Tibial nerve (tissue), 4 donors: Measurements from ENCODE around the gene C19orf25. TPM values are rescaled to one million over a fixed set of nuclear protein-coding genes. Genes with fewer than 3 reads are reported as not detected.

Experiments used
- DNase-seq, 2 donors: peaks; one replicate each; pipeline ENCODE4 v3.0.0-alpha.2; 2019; ENCODE audit warnings: low spot score in 2 of 2
- H3K27ac ChIP-seq, 4 donors: fragments of 200-600 bp; sonication (generic) in 3 of 4; one replicate each; pipeline ENCODE4 v1.5.1; 2017 to 2019; ENCODE audit warnings: mild to moderate bottlenecking in 1 of 4
- H3K27me3 ChIP-seq, 2 donors: fragments of 200-600 bp; sonication (generic) in 1 of 2; one replicate each; pipeline versions ENCODE4 v1.5.1 to v1.6.0; 2017 to 2019
- H3K36me3 ChIP-seq, 3 donors: fragments of 200-600 bp; sonication (generic); one replicate each; pipeline ENCODE4 v1.5.1; 2018 to 2019
- H3K4me1 ChIP-seq, 4 donors: fragments of 200-600 bp; sonication (generic) in 3 of 4; one replicate each; pipeline ENCODE4 v1.5.1; 2017 to 2019
- H3K4me3 ChIP-seq, 4 donors: fragments of 200-600 bp; sonication (generic) in 3 of 4; one replicate each; pipeline ENCODE4 v1.5.1; 2017 to 2019; ENCODE audit warnings: mild to moderate bottlenecking in 1 of 4, moderate library complexity in 1 of 4
- H3K9me3 ChIP-seq, 4 donors: fragments of 200-600 bp; sonication (generic) in 3 of 4; one replicate each; pipeline ENCODE4 v1.5.1; 2017 to 2019
- CTCF ChIP-seq, 5 experiments: fragments of 200-600 bp in 3 of 5; fragments of 450-650 bp in 2 of 5; sonication (generic) in 3 of 5; IDR thresholded peaks; one replicate each; pipeline ENCODE4 v1.5.1; 2016 to 2019; ENCODE audit warnings: antibody characterized with exemption in 5 of 5, mild to moderate bottlenecking in 3 of 5, moderate library complexity in 2 of 5
- EP300 ChIP-seq, 2 donors: sonication (generic); formaldehyde crosslinking; IDR thresholded peaks; one replicate each; pipeline ENCODE4 v1.6.1; 2017; ENCODE audit warnings: antibody characterized with exemption in 2 of 2, mild to moderate bottlenecking in 1 of 2
- POLR2A ChIP-seq, 2 donors: fragments of 450-650 bp; IDR thresholded peaks; one replicate each; pipeline ENCODE4 v1.6.1; 2017; ENCODE audit warnings: antibody characterized with exemption in 2 of 2, mild to moderate bottlenecking in 2 of 2, moderate library complexity in 2 of 2
- WGBS, 2 donors: methylation state at CpG; one replicate each; pipeline ENCODE4 v1.1.5; 2018; 5-methylcytosine and 5-hydroxymethylcytosine counted together
- total RNA-seq, 4 donors: library from RNA; depleted of rRNA; stranded (reverse); fragments of >200 nt; gene quantifications; one replicate each; pipeline ENCODE4 v1.1.0, GENCODE V29; 2016

Gene C19orf25
- total RNA-seq, 4 donors from 2014 or later = 22.4 to 47.4 (median 33.8) TPM

- H3K27me3 ChIP-seq = peaks cover 2 to 63% of the 10 kb centered on the region in 2 donors
- DNase-seq = no peak
- no peak for TF ChIP-seq POLR2A (IDR thresholded peaks at IDR 0.05)
- TF ChIP-seq EP300 (IDR thresholded peaks at IDR 0.05) = no peak
- no peak for TF ChIP-seq CTCF (IDR thresholded peaks at IDR 0.05)
- H3K9me3 ChIP-seq = no peaks in the 10 kb centered on the region
- H3K4me3 ChIP-seq = peak overlapping the region in 1 of 4 donors; percentile 10
- H3K27ac ChIP-seq = no peak overlapping the region
- WGBS, 2 donors = 31 to 35% methylated on average over 16 to 75 of the region's 92 CpGs
- H3K36me3 ChIP-seq = peaks cover 0 to 19% (median 0%) of the 10 kb centered on the region in 3 donors
- peaks cover 0 to 71% (median 45%) of the 10 kb centered on the region in 4 donors for H3K4me1 ChIP-seq
These were observed 11.3 kb downstream of the C19orf25 start for GRCh38 chr19:1467490-1468273.

- no peak overlapping the region for H3K4me3 ChIP-seq
- H3K4me1 ChIP-seq = peaks cover 0 to 66% (median 45%) of the 10 kb centered on the region in 4 donors
- peaks cover 0 to 20% (median 0%) of the 10 kb centered on the region in 3 donors for H3K36me3 ChIP-seq
- no peaks in the 10 kb centered on the region for H3K9me3 ChIP-seq
- TF ChIP-seq CTCF (IDR thresholded peaks at IDR 0.05) (no peak), POLR2A (IDR thresholded peaks at IDR 0.05) (no peak), EP300 (IDR thresholded peaks at IDR 0.05) (no peak)
- H3K27ac ChIP-seq = no peak overlapping the region
- 16% methylated on average over 20 of the region's 36 CpGs; no CpG with 5 or more reads in 1 of the 2 donors for WGBS, 2 donors
- no peak for DNase-seq
- H3K27me3 ChIP-seq = peaks cover 2 to 58% of the 10 kb centered on the region in 2 donors
These were observed 11.9 kb downstream of the C19orf25 start for GRCh38 chr19:1467215-1467489.

GRCh38 chr19:1466461-1467214 is 12.4 kb downstream of the C19orf25 start:
- no peak overlapping the region for H3K4me3 ChIP-seq
- no peaks in the 10 kb centered on the region for H3K9me3 ChIP-seq
- H3K27ac ChIP-seq = no peak overlapping the region
- no peak for DNase-seq
- peaks cover 2 to 53% of the 10 kb centered on the region in 2 donors for H3K27me3 ChIP-seq
- TF ChIP-seq EP300 (IDR thresholded peaks at IDR 0.05) (no peak), CTCF (IDR thresholded peaks at IDR 0.05) (no peak), POLR2A (IDR thresholded peaks at IDR 0.05) (no peak)
- peaks cover 0 to 61% (median 43%) of the 10 kb centered on the region in 4 donors for H3K4me1 ChIP-seq
- peaks cover 0 to 25% (median 0%) of the 10 kb centered on the region in 3 donors for H3K36me3 ChIP-seq
- WGBS, 2 donors = 50 to 72% methylated on average over 8 to 9 of the region's 70 CpGs

GRCh38 chr19:1466018-1466460 is 13.0 kb downstream of the C19orf25 start:
- Histone ChIP-seq H3K9me3 (no peaks in the 10 kb centered on the region), H3K36me3 (peaks cover 0 to 31% (median 0%) of the 10 kb centered on the region in 3 donors), H3K27me3 (peaks cover under 1 to 47% of the 10 kb centered on the region in 2 donors), H3K4me3 (no peak overlapping the region), H3K4me1 (peaks cover 0 to 55% (median 37%) of the 10 kb centered on the region in 4 donors), H3K27ac (no peak overlapping the region)
- TF ChIP-seq CTCF (IDR thresholded peaks at IDR 0.05) (no peak), EP300 (IDR thresholded peaks at IDR 0.05) (no peak), POLR2A (IDR thresholded peaks at IDR 0.05) (no peak)
- 78% methylated on average over 12 of the region's 41 CpGs; no CpG with 5 or more reads in 1 of the 2 donors for WGBS, 2 donors
- DNase-seq = no peak
